Measurements from ENCODE around the gene SLC9A6. TPM values are rescaled to one million over a fixed set of nuclear protein-coding genes. Genes with fewer than 3 reads are reported as not detected.
"Not testable (repeated sequence)": the region's sequence is repeated elsewhere in the genome, so short reads cannot be mapped to it uniquely, and the experiment has no call there.

SLC9A6 gene
- total RNA-seq, 1 donor from 2014 or later = 10.7 TPM

DNA sequence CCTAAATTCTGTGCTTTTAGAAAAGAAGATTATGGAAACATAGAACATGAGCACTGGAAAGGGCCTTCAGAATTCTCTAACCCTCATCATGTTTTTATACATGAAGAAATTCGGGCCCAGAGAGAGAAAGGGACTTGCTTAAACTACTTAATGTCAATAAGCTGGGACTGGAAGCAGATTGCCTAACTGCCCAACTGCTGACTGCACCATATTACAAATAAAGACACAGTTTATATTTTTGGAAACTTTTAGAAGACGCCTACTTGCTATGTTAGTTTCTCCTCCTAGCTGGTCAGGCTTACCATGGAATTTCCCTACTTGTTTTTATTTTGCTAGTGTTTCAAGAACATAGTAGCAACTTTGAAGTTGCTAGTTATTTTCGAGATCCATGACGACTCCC lies 47.1 kb downstream of the SLC9A6 start:
- Mint-ChIP-seq H3K36me3 (ENCODE audit: low read depth) (peaks cover 5% of the 10 kb centered on the region), H3K4me3 (ENCODE audit: low read depth) (no peak overlapping the region), H3K27ac (no peak overlapping the region), H3K9me3 (no peaks in the 10 kb centered on the region), H3K27me3 (ENCODE audit: low read depth) (no peaks in the 10 kb centered on the region), H3K4me1 (ENCODE audit: low read depth) (peaks cover 2% of the 10 kb centered on the region)
- intact Hi-C loops (cut with micrococcal nuclease) = no loop called here
- no peak for DNase-seq (ENCODE audit: low spot score)

DNA sequence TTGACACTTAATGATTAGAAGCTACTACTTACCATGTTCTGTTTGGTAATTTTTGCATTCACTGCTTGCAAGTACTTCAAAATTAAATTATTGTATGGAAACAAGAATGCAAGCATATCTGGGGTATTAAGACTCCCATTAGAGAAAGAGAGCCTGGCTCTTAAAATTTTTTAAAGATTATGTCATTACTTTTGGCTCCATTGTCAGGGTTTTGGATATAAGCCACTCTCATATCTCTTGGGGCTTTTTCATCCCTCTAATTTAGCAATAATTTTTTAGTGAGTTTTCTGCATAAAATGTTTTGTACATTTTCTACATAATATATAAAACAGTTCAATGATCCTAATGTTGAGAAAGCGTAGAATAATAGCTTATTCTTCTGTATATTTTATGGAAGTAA lies 49.4 kb downstream of the SLC9A6 start:
- peaks cover 2% of the 10 kb centered on the region for H3K4me1 Mint-ChIP-seq (ENCODE audit: low read depth)
- intact Hi-C loops (cut with micrococcal nuclease) = no loop called here
- no peak overlapping the region for H3K4me3 Mint-ChIP-seq (ENCODE audit: low read depth)
- H3K36me3 Mint-ChIP-seq (ENCODE audit: low read depth) = peaks cover 5% of the 10 kb centered on the region
- no peak overlapping the region for H3K27ac Mint-ChIP-seq
- no peaks in the 10 kb centered on the region for H3K27me3 Mint-ChIP-seq (ENCODE audit: low read depth)
- H3K9me3 Mint-ChIP-seq = no peaks in the 10 kb centered on the region
- no peak for DNase-seq (ENCODE audit: low spot score)

- no peak overlapping the region for H3K27ac Mint-ChIP-seq
- peaks cover 1% of the 10 kb centered on the region for H3K4me1 Mint-ChIP-seq (ENCODE audit: low read depth)
- H3K9me3 Mint-ChIP-seq = no peaks in the 10 kb centered on the region
- intact Hi-C loops (cut with micrococcal nuclease) = no loop called here
- H3K27me3 Mint-ChIP-seq (ENCODE audit: low read depth) = no peaks in the 10 kb centered on the region
- no peak for DNase-seq (ENCODE audit: low spot score)
- H3K4me3 Mint-ChIP-seq (ENCODE audit: low read depth) = no peak overlapping the region
- peaks cover 2% of the 10 kb centered on the region for H3K36me3 Mint-ChIP-seq (ENCODE audit: low read depth)
Measured at GRCh38 chrX:136035663-136036062, 50.4 kb downstream of the SLC9A6 start.

DNA sequence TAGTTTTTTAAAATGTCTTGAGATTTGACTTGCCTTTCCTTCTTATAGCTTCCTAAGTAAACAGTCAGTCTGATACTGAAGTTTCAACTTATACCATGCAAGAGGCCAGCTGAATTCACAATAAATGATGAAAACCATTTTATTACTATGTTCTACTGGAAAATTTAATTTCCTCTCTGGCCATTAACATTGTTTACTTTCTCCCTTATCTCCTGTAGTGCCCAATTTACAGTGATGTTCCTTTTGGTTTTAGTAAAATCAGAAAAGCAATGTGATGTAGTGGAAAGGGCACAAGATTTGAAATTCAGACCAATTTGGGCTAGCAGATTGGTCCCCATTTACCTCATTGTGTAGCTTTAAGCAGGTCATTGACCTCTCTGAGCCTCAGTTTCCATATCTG lies 54.2 kb downstream of the SLC9A6 start:
- Mint-ChIP-seq H3K36me3 (ENCODE audit: low read depth) (peaks cover 11% of the 10 kb centered on the region), H3K4me1 (ENCODE audit: low read depth) (no peaks in the 10 kb centered on the region), H3K4me3 (ENCODE audit: low read depth) (no peak overlapping the region), H3K27me3 (ENCODE audit: low read depth) (no peaks in the 10 kb centered on the region), H3K9me3 (no peaks in the 10 kb centered on the region), H3K27ac (no peak overlapping the region)
- DNase-seq (ENCODE audit: low spot score) = no peak
- intact Hi-C loops (cut with micrococcal nuclease) = no loop called here

GRCh38 chrX:136039968-136040367 lies 54.7 kb downstream of the SLC9A6 start:
- Mint-ChIP-seq H3K36me3 (ENCODE audit: low read depth) (peaks cover 12% of the 10 kb centered on the region), H3K9me3 (no peaks in the 10 kb centered on the region)

GRCh38 chrX:136041254-136041812 lies 56.1 kb downstream of the SLC9A6 start:
- Mint-ChIP-seq H3K27me3 (ENCODE audit: low read depth) (no peaks in the 10 kb centered on the region), H3K9me3 (no peaks in the 10 kb centered on the region), H3K4me3 (ENCODE audit: low read depth) (no peak overlapping the region), H3K36me3 (ENCODE audit: low read depth) (peaks cover 16% of the 10 kb centered on the region), H3K4me1 (ENCODE audit: low read depth) (no peaks in the 10 kb centered on the region), H3K27ac (no peak overlapping the region)
- intact Hi-C loops (cut with micrococcal nuclease) = no loop called here
- DNase-seq (ENCODE audit: low spot score) = no peak

More at GRCh38 chrX:136039968-136040367, 54.7 kb downstream of the SLC9A6 start:
- Mint-ChIP-seq H3K4me3 (ENCODE audit: low read depth) (no peak overlapping the region), H3K27me3 (ENCODE audit: low read depth) (no peaks in the 10 kb centered on the region), H3K4me1 (ENCODE audit: low read depth) (no peaks in the 10 kb centered on the region), H3K27ac (no peak overlapping the region)
- intact Hi-C loops (cut with micrococcal nuclease) = no loop called here
- DNase-seq (ENCODE audit: low spot score) = no peak

DNA sequence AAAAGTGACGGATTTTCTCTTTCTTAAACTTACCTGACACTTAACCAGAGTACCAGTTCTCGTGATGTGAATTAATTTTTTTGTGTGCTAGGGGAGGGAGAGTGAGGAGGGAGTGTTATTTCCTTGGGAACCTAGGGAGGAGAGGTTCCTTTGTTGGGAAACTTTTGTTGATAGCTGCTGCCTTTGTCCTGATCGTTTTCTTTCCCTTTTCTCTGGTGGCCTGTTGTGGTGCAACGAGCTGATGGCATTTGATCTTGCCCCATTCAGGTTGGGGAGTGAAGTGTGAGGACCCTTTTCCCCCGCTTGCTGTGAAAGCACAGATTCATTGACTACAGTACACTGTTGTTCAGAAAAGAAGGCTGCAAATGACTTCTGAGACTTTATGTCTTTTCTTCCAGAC lies 59.8 kb downstream of the SLC9A6 start:
- Mint-ChIP-seq H3K27ac (no peak overlapping the region), H3K4me1 (ENCODE audit: low read depth) (no peaks in the 10 kb centered on the region), H3K4me3 (ENCODE audit: low read depth) (no peak overlapping the region), H3K36me3 (ENCODE audit: low read depth) (peaks cover 16% of the 10 kb centered on the region), H3K9me3 (no peaks in the 10 kb centered on the region), H3K27me3 (ENCODE audit: low read depth) (no peaks in the 10 kb centered on the region)
- no peak for DNase-seq (ENCODE audit: low spot score)
- intact Hi-C loops (cut with micrococcal nuclease) = no loop called here

- H3K4me1 Mint-ChIP-seq (ENCODE audit: low read depth) = no peaks in the 10 kb centered on the region
- DNase-seq (ENCODE audit: low spot score) = no peak
- intact Hi-C loops (cut with micrococcal nuclease) = no loop called here
- H3K4me3 Mint-ChIP-seq (ENCODE audit: low read depth) = no peak overlapping the region
- H3K27ac Mint-ChIP-seq = no peak overlapping the region
- H3K36me3 Mint-ChIP-seq (ENCODE audit: low read depth) = peaks cover 16% of the 10 kb centered on the region
- H3K9me3 Mint-ChIP-seq = no peaks in the 10 kb centered on the region
- no peaks in the 10 kb centered on the region for H3K27me3 Mint-ChIP-seq (ENCODE audit: low read depth)
Measured at GRCh38 chrX:136046295-136047015, 61.2 kb downstream of the SLC9A6 start.

GRCh38 chrX:136047016-136047642 lies 61.9 kb downstream of the SLC9A6 start:
- H3K4me3 Mint-ChIP-seq (ENCODE audit: low read depth) = no peak overlapping the region
- H3K27me3 Mint-ChIP-seq (ENCODE audit: low read depth) = no peaks in the 10 kb centered on the region
- H3K27ac Mint-ChIP-seq = no peak overlapping the region

DNA sequence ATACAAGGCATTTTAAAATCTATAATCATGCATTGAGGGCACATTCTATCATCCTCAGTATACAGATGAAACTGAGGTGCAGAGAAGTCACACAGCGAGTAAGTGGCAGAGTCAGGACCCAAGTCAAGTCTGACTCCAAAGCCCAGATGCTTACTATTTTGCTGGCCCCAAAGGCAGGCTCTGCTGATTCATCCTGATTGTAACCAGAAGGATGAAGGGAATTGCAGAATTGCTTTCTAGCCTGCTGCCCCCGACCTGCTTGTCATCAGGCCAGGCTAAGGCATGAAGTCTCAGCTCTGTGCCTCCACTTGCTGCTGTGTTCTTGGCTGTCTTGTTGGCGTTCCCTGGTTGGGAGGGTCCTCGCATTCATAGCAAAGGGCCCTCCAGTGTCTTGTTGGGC lies 62.7 kb downstream of the SLC9A6 start:
- peaks cover 12% of the 10 kb centered on the region for H3K36me3 Mint-ChIP-seq (ENCODE audit: low read depth)
- no peaks in the 10 kb centered on the region for H3K9me3 Mint-ChIP-seq

More at GRCh38 chrX:136047016-136047642, 61.9 kb downstream of the SLC9A6 start:
- H3K4me1 Mint-ChIP-seq (ENCODE audit: low read depth) = no peaks in the 10 kb centered on the region
- peaks cover 12% of the 10 kb centered on the region for H3K36me3 Mint-ChIP-seq (ENCODE audit: low read depth)
- intact Hi-C loops (cut with micrococcal nuclease) = no loop called here
- H3K9me3 Mint-ChIP-seq = no peaks in the 10 kb centered on the region
- DNase-seq (ENCODE audit: low spot score) = no peak

GRCh38 chrX:136048446-136048845 lies 63.2 kb downstream of the SLC9A6 start:
- H3K27ac Mint-ChIP-seq = no peak overlapping the region
- intact Hi-C loops (cut with micrococcal nuclease) = no loop called here
- no peak for DNase-seq (ENCODE audit: low spot score)
- H3K4me1 Mint-ChIP-seq (ENCODE audit: low read depth) = no peaks in the 10 kb centered on the region
- peaks cover 12% of the 10 kb centered on the region for H3K36me3 Mint-ChIP-seq (ENCODE audit: low read depth)
- H3K27me3 Mint-ChIP-seq (ENCODE audit: low read depth) = no peaks in the 10 kb centered on the region
- no peak overlapping the region for H3K4me3 Mint-ChIP-seq (ENCODE audit: low read depth)
- H3K9me3 Mint-ChIP-seq = no peaks in the 10 kb centered on the region

More for the DNA sequence above, 62.7 kb downstream of the SLC9A6 start:
- intact Hi-C loops (cut with micrococcal nuclease) = no loop called here
- H3K4me3 Mint-ChIP-seq (ENCODE audit: low read depth) = no peak overlapping the region
- no peak overlapping the region for H3K27ac Mint-ChIP-seq
- H3K27me3 Mint-ChIP-seq (ENCODE audit: low read depth) = no peaks in the 10 kb centered on the region
- DNase-seq (ENCODE audit: low spot score) = no peak
- H3K4me1 Mint-ChIP-seq (ENCODE audit: low read depth) = no peaks in the 10 kb centered on the region

GRCh38 chrX:136049608-136050007 lies 64.4 kb downstream of the SLC9A6 start:
- intact Hi-C loops (cut with micrococcal nuclease) = no loop called here
- Mint-ChIP-seq H3K27me3 (ENCODE audit: low read depth) (no peaks in the 10 kb centered on the region), H3K9me3 (no peaks in the 10 kb centered on the region)

DNA sequence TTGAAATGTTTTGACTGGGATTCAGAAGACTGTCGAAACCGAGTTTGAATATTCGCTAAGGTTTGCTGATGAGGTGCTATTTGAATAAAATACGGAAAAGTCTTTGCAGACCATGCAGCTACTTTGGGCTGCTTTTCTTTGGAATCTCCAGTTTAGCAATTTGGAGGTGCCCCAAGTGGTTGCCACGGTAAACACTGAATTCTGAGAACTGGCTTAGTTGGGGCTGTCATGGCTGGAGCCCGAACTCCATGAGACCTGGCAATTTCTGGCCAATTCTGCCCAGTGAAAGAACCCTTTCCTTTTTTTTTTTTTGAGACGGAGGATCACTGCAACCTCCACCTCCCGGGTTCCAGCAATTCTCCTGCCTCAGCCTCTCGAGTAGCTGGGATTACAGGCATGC lies 65.6 kb downstream of the SLC9A6 start:
- H3K27ac Mint-ChIP-seq; H3K4me1 Mint-ChIP-seq (ENCODE audit: low read depth); H3K9me3 Mint-ChIP-seq; H3K27me3 Mint-ChIP-seq (ENCODE audit: low read depth); H3K36me3 Mint-ChIP-seq (ENCODE audit: low read depth); DNase-seq (ENCODE audit: low spot score); H3K4me3 Mint-ChIP-seq (ENCODE audit: low read depth); intact Hi-C loops (cut with micrococcal nuclease): not testable (repeated sequence)

More at GRCh38 chrX:136049608-136050007, 64.4 kb downstream of the SLC9A6 start:
- no peak for DNase-seq (ENCODE audit: low spot score)
- H3K27ac Mint-ChIP-seq = no peak overlapping the region
- H3K4me1 Mint-ChIP-seq (ENCODE audit: low read depth) = no peaks in the 10 kb centered on the region
- H3K36me3 Mint-ChIP-seq (ENCODE audit: low read depth) = peaks cover 5% of the 10 kb centered on the region
- H3K4me3 Mint-ChIP-seq (ENCODE audit: low read depth) = no peak overlapping the region
